PC-9 (cell line): ENCODE data around the gene PIEZO2. TPM values are rescaled to one million over a fixed set of nuclear protein-coding genes. Genes with fewer than 3 reads are reported as not detected.

Experiments used
- BruUV-seq: library from RNA; stranded (reverse); fragments of 400-500 nt; replicated peaks from 2 replicates; lab custom pipeline; 2021; lab: Mats Ljungman, UMichigan
- CTCF ChIA-PET: fragments of 300-600 bp; sonication (Branson Sonifier 250); formaldehyde crosslinking; loops from one replicate; lab custom pipeline; 2022; ENCODE audit warnings: antibody characterized with exemption; lab: Charles Lee
- POLR2A ChIA-PET: fragments of 300-600 bp; sonication (Branson Sonifier 250); formaldehyde crosslinking; loops from one replicate; lab custom pipeline; 2022; ENCODE audit warnings: antibody characterized with exemption; ENCODE audit not compliant: unreplicated experiment; lab: Charles Lee
- DNase-seq, 2 experiments: peaks; one replicate each; pipeline versions ENCODE4 v3.0.0 to v3.0.0-alpha.2; 2015 to 2022; ENCODE audit warnings: mixed read lengths in 1 of 2
- H2AFZ ChIP-seq: fragments of 200-600 bp; sonication (generic); 2 replicates; pipeline ENCODE4 v1.8.1; 2017; ENCODE audit warnings: antibody characterized with exemption
- H3F3A ChIP-seq: fragments of 200-600 bp; sonication (generic); 2 replicates; pipeline ENCODE4 v1.8.1; 2017; ENCODE audit warnings: antibody characterized with exemption, mild to moderate bottlenecking, low read depth; ENCODE audit not compliant: insufficient read depth
- H3K27ac ChIP-seq: fragments of 200-600 bp; sonication (generic); 2 replicates; pipeline ENCODE4 v1.6.1; 2016; ENCODE audit warnings: mixed run types
- H3K27me3 ChIP-seq: fragments of 200-600 bp; sonication (generic); 2 replicates; pipeline ENCODE4 v1.6.1; 2016; ENCODE audit warnings: low read depth, mixed run types; ENCODE audit not compliant: insufficient read depth
- H3K36me3 ChIP-seq: fragments of 200-600 bp; sonication (generic); 2 replicates; pipeline ENCODE4 v1.6.1; 2016; ENCODE audit warnings: low read depth, mixed run types
- H3K4me1 ChIP-seq: fragments of 200-600 bp; sonication (generic); replicated peaks from 2 replicates; pipeline ENCODE4 v1.6.1; 2016; ENCODE audit warnings: mixed run types; ENCODE audit not compliant: insufficient read depth
- H3K4me2 ChIP-seq: fragments of 200-600 bp; sonication (generic); 2 replicates; pipeline ENCODE4 v1.6.1; 2017; ENCODE audit warnings: mixed run types
- H3K4me3 ChIP-seq: fragments of 200-600 bp; sonication (generic); 2 replicates; pipeline ENCODE4 v1.6.1; 2016; ENCODE audit warnings: mixed run types
- H3K79me2 ChIP-seq: fragments of 200-600 bp; sonication (generic); 2 replicates; pipeline ENCODE4 v1.6.1; 2017; ENCODE audit warnings: low read depth, mixed run types
- H3K9me2 ChIP-seq: fragments of 200-600 bp; sonication (generic); 2 replicates; pipeline ENCODE4 v1.8.1; 2017; ENCODE audit warnings: mild to moderate bottlenecking; ENCODE audit not compliant: insufficient read depth
- H3K9me3 ChIP-seq: fragments of 200-600 bp; sonication (generic); 2 replicates; pipeline ENCODE4 v1.8.1; 2016; ENCODE audit warnings: low read depth; ENCODE audit not compliant: insufficient read depth
- H4K20me1 ChIP-seq: fragments of 200-600 bp; sonication (generic); 2 replicates; pipeline ENCODE4 v1.8.1; 2017; ENCODE audit not compliant: insufficient read depth
- EZH2 ChIP-seq: fragments of 200-600 bp; sonication (generic); IDR thresholded peaks from 2 replicates; pipeline ENCODE4 v1.8.0; 2017; ENCODE audit warnings: antibody characterized with exemption, low read depth
- intact Hi-C: fragments of 100-400 bp; cut with micrococcal nuclease; formaldehyde crosslinking; loops from one replicate; pipeline ENCODE4 v1.10.0; 2022; ENCODE audit not compliant: unreplicated experiment
- total RNA-seq: library from RNA; stranded (reverse); gene quantifications from 2 replicates; pipeline ENCODE4 v1.2.3, GENCODE V29; 2021
- TF ChIP-seq, protein P1 (sequence below): fragments of 200-600 bp; sonication (generic); conservative IDR thresholded peaks from 2 replicates; pipeline ENCODE4 v1.6.1; 2017; ENCODE audit warnings: mixed run types, antibody characterized with exemption, mild to moderate bottlenecking, moderate library complexity

The PIEZO2 gene
- total RNA-seq, 1 experiment from 2014 or later, result not detected

DNA sequence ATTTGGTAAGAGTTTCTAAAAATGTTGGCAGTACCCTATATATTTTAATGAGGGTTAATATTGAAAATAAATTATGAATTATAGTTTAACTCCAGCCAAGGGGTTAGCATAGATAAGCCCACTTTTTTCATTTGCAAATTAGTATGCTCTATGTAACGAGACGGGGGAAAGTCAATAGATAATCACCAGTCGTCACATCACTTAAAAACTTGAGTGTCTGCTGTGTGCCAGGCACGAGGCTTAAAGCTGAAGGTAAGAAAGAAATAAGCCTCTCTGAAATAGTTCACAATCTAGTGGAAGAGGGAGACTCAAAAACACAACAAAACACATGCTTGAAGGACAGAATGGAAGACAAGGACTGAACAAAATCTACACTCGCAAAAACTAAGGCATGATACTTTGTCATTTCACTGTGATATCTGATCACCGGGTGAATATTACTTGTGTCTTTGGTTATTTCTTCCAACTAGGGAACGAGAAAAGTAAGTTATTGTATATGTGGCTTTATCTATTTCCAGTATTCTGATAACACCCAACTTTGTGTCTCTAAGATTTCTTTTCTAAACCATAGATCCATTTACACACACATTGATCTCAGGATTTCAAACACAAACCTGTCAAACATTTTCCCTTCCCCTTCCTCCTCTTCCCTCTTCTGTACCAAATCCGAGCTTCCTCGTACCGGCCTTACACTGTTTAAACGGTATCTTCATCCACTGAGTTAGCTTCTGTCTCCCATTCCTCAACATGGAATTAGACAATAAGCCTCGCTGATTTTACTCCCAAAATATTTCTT, 199.1 kb downstream of the PIEZO2 start:
- H3K4me1 ChIP-seq, result no peaks in the 10 kb centered on the region

DNA sequence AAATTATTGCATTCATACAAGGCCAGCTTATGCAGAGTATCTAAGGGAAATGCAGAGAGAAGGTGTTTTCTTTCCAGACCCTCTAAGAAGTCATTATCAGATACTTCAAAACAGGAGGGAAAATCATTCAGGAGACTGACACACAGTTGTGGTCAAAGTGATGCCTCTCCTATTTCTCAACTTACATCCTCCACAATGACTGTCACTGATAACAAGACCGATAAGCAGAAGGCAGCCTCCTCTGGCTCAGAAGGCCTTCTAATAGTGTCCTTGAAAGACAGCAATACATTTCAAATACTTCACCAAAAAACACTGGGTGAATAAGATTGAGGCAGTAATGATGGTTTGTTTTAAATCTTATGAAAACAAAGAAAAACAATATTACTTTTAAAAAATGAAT, 199.7 kb downstream of the PIEZO2 start:
- Histone ChIP-seq H3K36me3 (no peaks in the 10 kb centered on the region), H3K27ac (no peak overlapping the region), H4K20me1 (no peaks in the 10 kb centered on the region), H3K4me3 (no peak overlapping the region), H3K79me2 (no peaks in the 10 kb centered on the region), H3F3A (no peaks in the 10 kb centered on the region), H3K4me2 (no peak overlapping the region), H2AFZ (no peak overlapping the region), H3K4me1 (no peaks in the 10 kb centered on the region), H3K9me3 (peaks cover 9% of the 10 kb centered on the region; the same call in 1 of the 2 replicates), H3K9me2 (no peaks in the 10 kb centered on the region), H3K27me3 (peaks cover 9% of the 10 kb centered on the region; the same call in 1 of the 2 replicates)
- intact Hi-C loops, result no loop called here
- POLR2A ChIA-PET, result no interaction called here
- BruUV-seq, result no TSS peak
- no peak for DNase-seq
- TF ChIP-seq, protein P1, sequence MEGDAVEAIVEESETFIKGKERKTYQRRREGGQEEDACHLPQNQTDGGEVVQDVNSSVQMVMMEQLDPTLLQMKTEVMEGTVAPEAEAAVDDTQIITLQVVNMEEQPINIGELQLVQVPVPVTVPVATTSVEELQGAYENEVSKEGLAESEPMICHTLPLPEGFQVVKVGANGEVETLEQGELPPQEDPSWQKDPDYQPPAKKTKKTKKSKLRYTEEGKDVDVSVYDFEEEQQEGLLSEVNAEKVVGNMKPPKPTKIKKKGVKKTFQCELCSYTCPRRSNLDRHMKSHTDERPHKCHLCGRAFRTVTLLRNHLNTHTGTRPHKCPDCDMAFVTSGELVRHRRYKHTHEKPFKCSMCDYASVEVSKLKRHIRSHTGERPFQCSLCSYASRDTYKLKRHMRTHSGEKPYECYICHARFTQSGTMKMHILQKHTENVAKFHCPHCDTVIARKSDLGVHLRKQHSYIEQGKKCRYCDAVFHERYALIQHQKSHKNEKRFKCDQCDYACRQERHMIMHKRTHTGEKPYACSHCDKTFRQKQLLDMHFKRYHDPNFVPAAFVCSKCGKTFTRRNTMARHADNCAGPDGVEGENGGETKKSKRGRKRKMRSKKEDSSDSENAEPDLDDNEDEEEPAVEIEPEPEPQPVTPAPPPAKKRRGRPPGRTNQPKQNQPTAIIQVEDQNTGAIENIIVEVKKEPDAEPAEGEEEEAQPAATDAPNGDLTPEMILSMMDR, result no peak
- no peak for TF ChIP-seq EZH2
- CTCF ChIA-PET, result no interaction called here

More for the DNA sequence above, 199.1 kb downstream of the PIEZO2 start:
- H3K4me2 ChIP-seq, result no peak overlapping the region
- H4K20me1 ChIP-seq, result no peaks in the 10 kb centered on the region
- TF ChIP-seq EZH2, result no peak
- TF ChIP-seq, protein P1, result no peak
- CTCF ChIA-PET, result no interaction called here
- no TSS peak for BruUV-seq
- no peak overlapping the region for H2AFZ ChIP-seq
- H3F3A ChIP-seq, result no peaks in the 10 kb centered on the region
- DNase-seq, result no peak
- H3K9me3 ChIP-seq, result peaks cover 9% of the 10 kb centered on the region; the same call in 1 of the 2 replicates
- H3K9me2 ChIP-seq, result no peaks in the 10 kb centered on the region
- intact Hi-C loops, result no loop called here
- no peaks in the 10 kb centered on the region for H3K36me3 ChIP-seq
- POLR2A ChIA-PET, result no interaction called here
- H3K4me3 ChIP-seq, result no peak overlapping the region
- H3K27me3 ChIP-seq, result peaks cover 9% of the 10 kb centered on the region; the same call in 1 of the 2 replicates
- no peaks in the 10 kb centered on the region for H3K79me2 ChIP-seq
- no peak overlapping the region for H3K27ac ChIP-seq

DNA sequence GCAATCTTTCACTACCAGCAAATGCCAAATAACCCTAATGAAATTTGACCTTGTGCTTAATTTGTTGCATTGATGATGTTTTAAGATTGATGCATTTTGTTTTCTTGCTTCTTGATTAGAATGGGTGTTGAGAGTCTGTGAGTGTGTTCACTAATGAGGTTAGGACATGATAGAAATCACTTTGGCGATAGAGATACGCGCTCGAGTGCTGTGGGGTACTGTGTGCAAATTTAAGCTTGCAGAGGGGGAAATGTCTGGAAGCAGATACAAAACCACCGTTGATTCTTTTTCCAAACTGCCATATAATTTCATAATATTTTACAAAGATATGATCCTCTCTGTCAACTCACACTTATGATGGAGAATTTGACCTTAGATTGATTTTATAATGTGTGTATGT, 200.9 kb downstream of the PIEZO2 start:
- Histone ChIP-seq H3K9me3 (peaks cover 13% of the 10 kb centered on the region; the same call in 1 of the 2 replicates), H3K36me3 (no peaks in the 10 kb centered on the region), H3K4me3 (no peak overlapping the region), H3K4me2 (no peak overlapping the region), H3K27me3 (peaks cover 9% of the 10 kb centered on the region; the same call in 1 of the 2 replicates), H3K4me1 (no peaks in the 10 kb centered on the region), H3F3A (no peaks in the 10 kb centered on the region), H3K9me2 (no peaks in the 10 kb centered on the region), H3K27ac (no peak overlapping the region), H2AFZ (no peak overlapping the region), H4K20me1 (no peaks in the 10 kb centered on the region), H3K79me2 (no peaks in the 10 kb centered on the region)
- no TSS peak for BruUV-seq
- intact Hi-C loops, result no loop called here
- DNase-seq, result no peak
- CTCF ChIA-PET, result no interaction called here
- TF ChIP-seq, protein P1, result no peak
- TF ChIP-seq EZH2, result no peak
- POLR2A ChIA-PET, result no interaction called here
